ENCODE data around the gene TRA2A.
"Not testable (repeated sequence)": the region's sequence is repeated elsewhere in the genome, so short reads cannot be mapped to it uniquely, and the experiment has no call there.

Gene TRA2A

DNA sequence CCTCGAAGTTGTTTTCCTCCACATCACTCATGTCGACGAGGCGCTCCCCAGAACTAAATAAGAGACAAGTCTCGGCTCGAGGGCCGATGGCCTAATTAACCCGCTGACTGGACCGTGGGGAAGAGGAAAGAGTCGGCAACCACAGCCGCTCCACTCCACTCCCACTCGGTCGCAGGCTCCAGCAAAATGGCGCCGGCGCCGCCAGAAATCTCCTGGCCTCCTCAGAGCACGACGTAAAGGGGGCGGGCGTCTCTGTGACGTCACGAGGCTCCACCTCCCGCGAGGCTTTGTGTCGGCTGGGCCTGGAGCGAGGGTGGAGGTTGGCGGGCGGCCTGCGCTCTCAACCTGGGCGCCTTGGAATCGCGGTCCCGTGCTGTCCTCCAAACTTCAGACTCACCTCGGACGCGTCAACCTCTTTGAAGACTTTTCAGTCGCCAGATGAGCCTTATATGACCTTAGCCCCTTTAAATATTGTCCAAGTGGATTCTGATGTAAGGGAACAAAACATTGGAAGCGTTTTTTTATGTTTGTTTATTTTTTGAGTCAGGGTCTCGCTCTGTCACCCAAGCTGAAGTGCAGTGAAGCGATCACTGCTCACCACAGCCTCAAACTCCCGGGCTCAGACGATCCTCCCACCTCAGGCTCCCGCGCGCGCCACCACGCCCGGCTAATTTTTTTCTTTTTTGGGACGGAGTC lies at the start of gene TRA2A:
TRA2A (minus strand) TSS at position 188 of the 696 bp plus-strand sequence; CDS start at position 31, 157 bp downstream.
- in situ Hi-C loops (cut with MboI; ENCODE audit: low sequenced_read_pairs), result no loop called here

DNA sequence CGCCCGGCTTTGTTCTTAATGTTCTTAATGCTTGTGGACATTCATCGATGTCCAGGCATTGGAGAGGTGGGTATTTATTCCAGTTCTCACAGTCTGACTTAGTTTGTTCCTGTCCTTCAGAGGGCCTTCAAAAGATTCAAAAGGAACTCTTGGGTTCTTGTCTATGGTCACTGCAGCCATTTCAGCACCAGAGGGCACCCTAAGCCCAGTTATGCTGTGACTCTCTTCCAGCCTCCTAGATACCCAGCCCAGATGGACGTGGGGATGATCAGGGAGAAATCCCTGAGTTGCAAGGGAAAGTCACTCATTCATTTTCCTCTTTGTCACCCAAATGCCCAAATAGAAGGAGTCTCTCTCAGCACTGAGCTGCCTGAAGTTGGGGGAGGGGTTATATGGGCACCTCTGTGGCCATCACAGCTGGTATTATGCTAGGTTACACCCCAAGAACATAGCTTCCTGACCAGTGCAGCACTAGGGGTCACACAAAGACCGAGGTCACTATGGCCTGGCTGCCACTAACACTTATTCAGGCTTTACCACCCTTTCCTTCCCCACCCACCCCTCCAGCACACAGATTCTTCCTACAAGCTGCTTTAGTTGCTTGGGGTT lies 38.9 kb upstream of the TRA2A start:
- in situ Hi-C loops (cut with MboI; ENCODE audit: low sequenced_read_pairs), result loop anchor here (10.0 kb wide), 1 partner anchor 124 kb away; no protein-coding TSS in a partner anchor

GRCh38 chr7:23558303-23558702 lies 26.5 kb upstream of the TRA2A start:
- in situ Hi-C loops (cut with MboI; ENCODE audit: low sequenced_read_pairs), result no loop called here

- in situ Hi-C loops (cut with MboI; ENCODE audit: low sequenced_read_pairs), result no loop called here
Measured at GRCh38 chr7:23547662-23548061, 15.9 kb upstream of the TRA2A start.

DNA sequence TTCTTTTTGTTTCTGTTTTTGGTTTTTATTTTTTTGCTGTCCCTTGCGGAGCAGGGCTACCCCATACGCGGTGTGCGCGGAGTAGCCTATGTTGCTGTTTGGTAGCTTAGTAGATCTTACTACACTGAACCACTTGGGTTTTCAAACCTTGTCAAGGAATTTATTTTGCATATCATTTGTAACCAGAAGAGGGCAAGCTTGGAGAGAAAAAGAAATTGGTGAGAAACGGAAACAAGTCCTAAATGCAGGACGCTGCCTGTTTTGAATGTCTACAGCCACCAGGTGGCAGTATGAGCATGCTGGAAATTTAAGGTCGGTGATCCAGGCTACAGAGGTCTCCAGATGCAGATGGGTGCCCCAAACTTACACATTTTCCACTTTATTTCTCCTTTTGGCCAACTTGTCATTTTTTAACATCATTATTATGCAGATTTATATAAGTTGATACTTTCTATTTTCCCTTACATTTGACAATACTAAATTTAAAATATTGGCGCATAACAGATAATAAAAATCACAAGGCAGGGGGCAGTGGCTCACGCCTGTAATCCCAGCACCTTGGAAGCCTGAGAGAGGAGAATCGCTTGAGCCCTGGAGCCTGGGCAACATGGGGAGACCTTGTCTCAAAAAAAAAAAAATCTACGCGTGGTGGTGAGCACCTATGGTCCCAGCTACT lies 15.3 kb upstream of the TRA2A start:
- in situ Hi-C loops (cut with MboI; ENCODE audit: low sequenced_read_pairs), result no loop called here

GRCh38 chr7:23545493-23545892 lies 13.7 kb upstream of the TRA2A start:
- in situ Hi-C loops (cut with MboI; ENCODE audit: low sequenced_read_pairs), result no loop called here

GRCh38 chr7:23544913-23545354 lies 13.2 kb upstream of the TRA2A start:
- in situ Hi-C loops (cut with MboI; ENCODE audit: low sequenced_read_pairs), result no loop called here

GRCh38 chr7:23542752-23543151 lies 11.0 kb upstream of the TRA2A start:
- in situ Hi-C loops (cut with MboI; ENCODE audit: low sequenced_read_pairs), result no loop called here

GRCh38 chr7:23539494-23539907 lies 7.7 kb upstream of the TRA2A start:
- in situ Hi-C loops (cut with MboI; ENCODE audit: low sequenced_read_pairs), result no loop called here

- in situ Hi-C loops (cut with MboI; ENCODE audit: low sequenced_read_pairs), result no loop called here
Measured at GRCh38 chr7:23538301-23538700, 6.5 kb upstream of the TRA2A start.

DNA sequence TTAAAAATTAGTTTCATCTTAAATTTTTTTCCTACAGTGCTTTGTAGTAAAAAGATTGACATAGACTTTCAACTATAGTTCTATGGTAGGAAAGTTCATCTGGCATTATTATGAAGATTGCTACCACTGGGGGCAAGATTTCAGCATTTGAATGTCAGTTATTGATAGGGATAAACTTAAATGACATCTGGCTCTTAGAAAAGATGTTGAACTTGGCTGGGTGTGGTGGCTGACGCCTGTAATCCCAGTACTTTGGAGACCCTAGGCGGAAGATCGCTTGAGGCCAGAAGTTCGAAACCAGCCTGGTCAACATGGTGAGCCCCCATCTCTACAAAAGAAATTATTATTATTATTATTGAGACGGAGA lies 1.4 kb upstream of the TRA2A start:
- in situ Hi-C loops (cut with MboI; ENCODE audit: low sequenced_read_pairs), result no loop called here

DNA sequence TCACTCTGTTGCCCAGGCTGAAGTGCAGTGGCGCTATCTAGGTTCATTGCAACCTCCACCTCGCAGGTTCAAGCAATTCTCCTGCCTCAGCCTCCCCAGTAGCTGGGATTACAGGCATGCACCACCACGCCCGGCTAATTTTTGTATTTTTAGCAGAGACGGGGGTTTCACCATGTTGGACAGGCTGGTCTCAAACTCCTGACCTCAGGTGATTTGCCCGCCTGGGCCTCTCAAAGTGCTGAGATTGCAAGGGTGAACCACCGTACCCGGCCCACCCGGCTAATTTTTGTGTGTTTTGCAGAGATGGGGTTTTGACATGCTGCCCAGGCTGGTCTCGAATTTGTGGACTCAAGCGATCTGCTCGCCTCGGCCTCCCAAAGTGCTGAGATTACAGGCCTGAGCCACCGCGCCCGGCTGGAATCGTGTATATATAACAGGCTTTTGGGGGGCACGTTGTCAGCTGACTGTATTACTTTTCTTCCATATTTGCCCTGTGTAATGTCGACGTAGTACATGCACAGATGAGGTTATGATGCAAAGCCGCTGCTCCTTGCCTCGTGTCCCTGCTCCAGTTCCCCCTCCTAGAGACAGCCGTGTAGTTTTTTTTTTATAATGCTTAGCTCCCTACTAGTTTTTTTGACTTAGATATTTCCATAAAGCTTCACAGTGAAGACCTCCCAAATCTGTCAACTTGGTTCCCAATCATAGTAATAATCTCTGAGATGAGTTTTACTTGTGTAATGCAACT lies 883 bp upstream of the TRA2A start:
- in situ Hi-C loops (cut with MboI; ENCODE audit: low sequenced_read_pairs), result no loop called here

DNA sequence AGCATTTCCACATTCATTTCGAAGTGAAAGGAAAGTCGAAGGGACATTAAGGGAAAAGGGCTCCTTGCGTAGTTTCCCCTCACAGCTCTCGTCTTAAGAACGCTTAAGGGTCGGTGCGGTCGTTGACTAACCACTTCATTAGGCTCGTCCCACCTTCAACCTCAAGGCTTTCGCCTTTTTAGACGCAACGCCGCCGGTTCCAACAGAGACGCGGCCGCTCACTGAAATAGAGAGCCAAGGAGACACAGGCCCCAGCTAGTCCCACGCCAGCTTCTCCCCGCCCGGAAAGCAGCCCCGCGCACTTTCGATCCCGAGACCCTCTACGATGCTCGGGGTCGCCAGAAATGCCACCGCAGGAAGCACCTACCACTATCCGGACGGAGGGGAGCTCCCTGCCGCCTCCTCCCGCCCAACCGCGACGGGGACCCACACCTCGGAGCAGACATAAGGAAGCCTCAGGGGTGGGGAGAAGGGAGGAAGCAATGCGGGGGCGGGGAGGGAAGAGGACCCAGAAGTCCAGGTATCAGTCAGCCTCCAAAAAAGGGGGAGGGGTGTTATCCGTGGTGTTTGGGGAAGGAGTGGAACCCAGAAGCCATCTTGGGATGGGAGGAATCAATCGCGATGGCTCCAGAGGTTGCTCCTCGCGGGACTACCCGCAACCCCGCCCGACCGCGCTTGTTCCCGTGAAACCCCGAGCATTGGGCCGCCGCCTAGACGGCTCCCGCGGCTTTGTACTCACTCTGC lies 559 bp downstream of the TRA2A start:
- in situ Hi-C loops (cut with MboI; ENCODE audit: low sequenced_read_pairs), result no loop called here

DNA sequence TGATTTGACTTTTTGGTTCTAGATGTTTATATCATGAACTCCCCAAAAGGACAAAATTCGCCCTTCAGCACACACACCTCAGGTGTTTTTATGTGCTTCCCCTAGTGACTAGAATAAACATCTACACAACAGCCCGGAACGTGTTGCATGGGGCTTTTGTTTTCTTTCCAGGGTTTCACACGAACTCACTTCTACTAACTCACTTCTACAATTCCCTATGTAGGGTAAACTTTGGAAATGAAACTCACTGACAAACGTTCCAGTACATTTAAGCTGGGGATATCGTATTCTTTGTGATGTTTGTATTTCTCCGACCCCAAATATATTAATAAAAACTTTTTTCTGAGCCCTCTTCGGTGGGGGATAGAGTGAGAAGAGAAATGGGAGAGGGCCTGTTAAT lies 1.4 kb downstream of the TRA2A start:
- in situ Hi-C loops (cut with MboI; ENCODE audit: low sequenced_read_pairs), result no loop called here

DNA sequence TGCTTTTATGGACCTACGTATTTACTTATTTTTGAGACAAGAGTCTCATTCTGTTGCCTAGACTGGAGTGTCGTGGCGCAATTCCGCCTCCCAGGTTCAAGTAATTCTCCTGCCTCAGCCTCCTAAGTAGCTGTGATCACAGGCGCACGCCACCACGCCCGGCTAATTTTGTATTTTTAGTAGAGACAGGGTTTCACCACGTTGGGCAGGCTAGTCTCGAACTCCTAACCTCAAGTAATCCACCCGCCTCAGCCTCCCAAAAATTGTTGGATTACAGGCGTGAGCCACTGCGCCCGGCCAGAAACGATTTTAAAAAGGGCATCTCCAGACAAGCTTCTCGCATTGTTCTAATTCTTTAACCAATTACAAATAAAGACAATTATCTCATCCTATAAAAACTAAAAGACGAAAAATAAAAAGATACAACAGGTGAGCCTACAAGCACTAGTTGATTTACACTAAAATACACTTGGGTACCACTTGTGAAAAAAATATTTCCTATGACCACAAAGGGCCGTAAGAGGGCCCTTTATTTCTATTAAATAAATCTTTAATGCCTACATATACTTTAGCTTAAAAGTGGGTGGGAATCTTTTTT lies 2.4 kb downstream of the TRA2A start:
- in situ Hi-C loops (cut with MboI; ENCODE audit: low sequenced_read_pairs), result no loop called here

DNA sequence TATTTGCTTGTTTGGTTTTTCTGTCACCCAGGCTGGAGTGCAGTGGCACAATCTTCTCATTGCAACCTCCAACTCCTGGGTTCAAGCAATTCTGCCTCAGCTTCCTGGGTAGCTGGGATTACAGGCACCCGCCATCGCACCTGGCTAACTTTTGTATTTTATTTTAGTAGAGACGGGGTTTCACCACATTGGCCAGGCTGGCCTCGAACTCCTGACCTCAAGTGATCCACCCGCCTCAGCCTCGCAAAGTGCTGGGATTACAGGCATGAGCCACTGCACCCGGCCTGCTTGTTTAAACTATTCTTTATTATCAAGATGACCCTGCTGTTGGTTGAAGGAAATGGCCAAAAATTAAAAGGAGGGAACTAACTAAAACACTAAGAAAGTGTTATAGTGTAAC lies 6.2 kb downstream of the TRA2A start:
- in situ Hi-C loops (cut with MboI; ENCODE audit: low sequenced_read_pairs), result not testable (repeated sequence)

GRCh38 chr7:23524473-23524872 lies 7.3 kb downstream of the TRA2A start:
- in situ Hi-C loops (cut with MboI; ENCODE audit: low sequenced_read_pairs), result no loop called here

- in situ Hi-C loops (cut with MboI; ENCODE audit: low sequenced_read_pairs), result no loop called here
Measured at GRCh38 chr7:23523486-23524075, 8.2 kb downstream of the TRA2A start.

GRCh38 chr7:23520582-23520981 lies 11.2 kb downstream of the TRA2A start:
- in situ Hi-C loops (cut with MboI; ENCODE audit: low sequenced_read_pairs), result no loop called here

- in situ Hi-C loops (cut with MboI; ENCODE audit: low sequenced_read_pairs), result no loop called here
Measured at GRCh38 chr7:23514755-23515154, 17.0 kb downstream of the TRA2A start.

Measured in HL-60/S4 treated with phorbol 12-myristate 13-acetate at 8.2 ng/mL for 4 days and 3 days (cell line).